ENCODE measurements around the gene DDC.
"Not testable (repeated sequence)": the region's sequence is repeated elsewhere in the genome, so short reads cannot be mapped to it uniquely, and the experiment has no call there.

DDC gene

GRCh38 chr7:50580057-50580456 is 14.9 kb upstream of the DDC start:
- no peak for DNase-seq (ENCODE audit: low read depth)
- no peak overlapping the region for H3K4me3 ChIP-seq (ENCODE audit: control insufficient read depth, low read depth, low read length)
- TF ChIP-seq, protein P1, sequence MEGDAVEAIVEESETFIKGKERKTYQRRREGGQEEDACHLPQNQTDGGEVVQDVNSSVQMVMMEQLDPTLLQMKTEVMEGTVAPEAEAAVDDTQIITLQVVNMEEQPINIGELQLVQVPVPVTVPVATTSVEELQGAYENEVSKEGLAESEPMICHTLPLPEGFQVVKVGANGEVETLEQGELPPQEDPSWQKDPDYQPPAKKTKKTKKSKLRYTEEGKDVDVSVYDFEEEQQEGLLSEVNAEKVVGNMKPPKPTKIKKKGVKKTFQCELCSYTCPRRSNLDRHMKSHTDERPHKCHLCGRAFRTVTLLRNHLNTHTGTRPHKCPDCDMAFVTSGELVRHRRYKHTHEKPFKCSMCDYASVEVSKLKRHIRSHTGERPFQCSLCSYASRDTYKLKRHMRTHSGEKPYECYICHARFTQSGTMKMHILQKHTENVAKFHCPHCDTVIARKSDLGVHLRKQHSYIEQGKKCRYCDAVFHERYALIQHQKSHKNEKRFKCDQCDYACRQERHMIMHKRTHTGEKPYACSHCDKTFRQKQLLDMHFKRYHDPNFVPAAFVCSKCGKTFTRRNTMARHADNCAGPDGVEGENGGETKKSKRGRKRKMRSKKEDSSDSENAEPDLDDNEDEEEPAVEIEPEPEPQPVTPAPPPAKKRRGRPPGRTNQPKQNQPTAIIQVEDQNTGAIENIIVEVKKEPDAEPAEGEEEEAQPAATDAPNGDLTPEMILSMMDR (conservative IDR thresholded peaks at IDR 0.05; ENCODE audit: control insufficient read depth, insufficient read depth, low read depth, low read length) = no peak

GRCh38 chr7:50578105-50578504 is 12.9 kb upstream of the DDC start:
- not testable (repeated sequence) for H3K4me3 ChIP-seq (ENCODE audit: control insufficient read depth, low read depth, low read length); DNase-seq (ENCODE audit: low read depth)

DNA sequence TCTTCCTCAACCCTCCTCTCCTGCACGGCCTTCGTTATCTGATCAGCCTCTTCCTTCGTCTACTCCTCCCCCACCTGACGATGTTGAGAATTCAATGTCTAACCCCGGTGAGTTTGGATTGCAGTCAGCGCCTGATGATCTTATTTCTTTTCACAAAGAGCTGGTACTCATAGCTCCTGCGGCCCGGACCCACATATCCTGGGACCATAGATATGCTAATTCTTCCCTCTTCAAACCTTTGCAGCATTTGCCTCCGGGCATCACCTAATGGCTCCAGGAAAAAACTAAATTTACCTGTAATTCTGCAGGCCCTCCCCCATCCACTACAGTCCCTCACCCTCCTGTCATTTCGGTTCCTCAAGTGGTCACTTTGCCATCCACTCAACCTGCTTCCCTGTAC is 12.4 kb upstream of the DDC start:
- no peak for DNase-seq (ENCODE audit: low read depth)
- no peak overlapping the region for H3K4me3 ChIP-seq (ENCODE audit: control insufficient read depth, low read depth, low read length)
- TF ChIP-seq, protein P1 (conservative IDR thresholded peaks at IDR 0.05; ENCODE audit: control insufficient read depth, insufficient read depth, low read depth, low read length) = no peak

GRCh38 chr7:50576388-50576787 is 11.2 kb upstream of the DDC start:
- not testable (repeated sequence) for DNase-seq (ENCODE audit: low read depth); H3K4me3 ChIP-seq (ENCODE audit: control insufficient read depth, low read depth, low read length)

DNA sequence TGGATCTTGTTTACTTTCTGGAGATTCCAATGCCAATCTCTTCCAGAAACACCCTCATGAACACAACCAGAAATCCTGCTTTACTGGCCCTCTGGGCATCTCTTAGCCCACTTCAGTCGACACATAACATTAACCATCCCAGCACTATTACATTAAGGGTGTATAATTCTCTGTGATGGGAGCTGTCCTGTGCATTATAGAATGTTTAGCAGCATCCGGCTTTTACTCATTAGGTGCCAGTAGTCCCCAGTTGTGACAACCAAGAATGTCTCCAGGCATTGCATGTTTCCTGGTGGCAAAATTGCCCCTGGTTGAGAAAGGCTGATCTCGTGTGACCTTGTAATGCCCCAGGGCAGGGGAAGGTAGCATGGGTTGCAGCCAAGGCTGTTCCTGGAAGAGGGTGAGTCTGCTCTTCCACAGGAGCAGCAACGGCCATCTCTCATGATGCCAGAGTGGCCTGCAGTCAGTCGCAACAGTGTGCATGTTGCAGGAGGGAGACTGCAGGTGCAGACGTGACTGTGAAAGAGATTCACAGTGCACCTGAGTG is 2.6 kb upstream of the DDC start:
- TF ChIP-seq, protein P1 (conservative IDR thresholded peaks at IDR 0.05; ENCODE audit: control insufficient read depth, insufficient read depth, low read depth, low read length) = no peak

DNA sequence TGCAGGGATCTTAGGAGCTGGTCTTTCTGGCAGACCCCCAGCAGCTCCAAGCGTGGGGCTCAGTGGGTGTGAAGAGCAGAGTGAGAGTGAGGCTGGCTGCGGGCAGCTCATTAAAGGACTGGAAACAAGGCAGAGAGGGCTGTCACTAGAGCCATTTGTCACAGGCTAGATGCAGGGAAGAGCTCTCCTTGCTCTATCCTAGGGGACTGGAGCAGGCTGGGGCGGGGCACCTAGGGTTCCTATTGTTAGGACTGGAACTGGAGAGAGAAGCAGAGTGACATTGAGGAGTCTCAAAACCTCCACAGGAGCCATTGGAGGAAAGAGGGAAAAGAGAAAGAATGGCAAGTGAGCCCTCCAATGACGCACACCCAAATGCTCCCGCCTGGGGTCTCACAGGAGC is 772 bp upstream of the DDC start:
- no peak for DNase-seq (ENCODE audit: low read depth)
- TF ChIP-seq, protein P1 (conservative IDR thresholded peaks at IDR 0.05; ENCODE audit: control insufficient read depth, insufficient read depth, low read depth, low read length) = no peak
- no peak overlapping the region for H3K4me3 ChIP-seq (ENCODE audit: control insufficient read depth, low read depth, low read length)

More for the DNA sequence above, 2.6 kb upstream of the DDC start:
- H3K4me3 ChIP-seq (ENCODE audit: control insufficient read depth, low read depth, low read length) = no peak overlapping the region
- no peak for DNase-seq (ENCODE audit: low read depth)

GRCh38 chr7:50565559-50565916 is 333 bp upstream of the DDC start:
- TF ChIP-seq, protein P1 (conservative IDR thresholded peaks at IDR 0.05; ENCODE audit: control insufficient read depth, insufficient read depth, low read depth, low read length) = no peak
- no peak overlapping the region for H3K4me3 ChIP-seq (ENCODE audit: control insufficient read depth, low read depth, low read length)
- DNase-seq (ENCODE audit: low read depth) = no peak

GRCh38 chr7:50564171-50564570 is 1.0 kb downstream of the DDC start:
- TF ChIP-seq, protein P1 (conservative IDR thresholded peaks at IDR 0.05; ENCODE audit: control insufficient read depth, insufficient read depth, low read depth, low read length) = no peak

More at GRCh38 chr7:50564171-50564570, 1.0 kb downstream of the DDC start:
- no peak overlapping the region for H3K4me3 ChIP-seq (ENCODE audit: control insufficient read depth, low read depth, low read length)
- no peak for DNase-seq (ENCODE audit: low read depth)

Measured in fibroblast of mammary gland (primary cell).